Measurements from ENCODE around the gene ACTR3C.
"Not testable (repeated sequence)": the region's sequence is repeated elsewhere in the genome, so short reads cannot be mapped to it uniquely, and the experiment has no call there.

DNA sequence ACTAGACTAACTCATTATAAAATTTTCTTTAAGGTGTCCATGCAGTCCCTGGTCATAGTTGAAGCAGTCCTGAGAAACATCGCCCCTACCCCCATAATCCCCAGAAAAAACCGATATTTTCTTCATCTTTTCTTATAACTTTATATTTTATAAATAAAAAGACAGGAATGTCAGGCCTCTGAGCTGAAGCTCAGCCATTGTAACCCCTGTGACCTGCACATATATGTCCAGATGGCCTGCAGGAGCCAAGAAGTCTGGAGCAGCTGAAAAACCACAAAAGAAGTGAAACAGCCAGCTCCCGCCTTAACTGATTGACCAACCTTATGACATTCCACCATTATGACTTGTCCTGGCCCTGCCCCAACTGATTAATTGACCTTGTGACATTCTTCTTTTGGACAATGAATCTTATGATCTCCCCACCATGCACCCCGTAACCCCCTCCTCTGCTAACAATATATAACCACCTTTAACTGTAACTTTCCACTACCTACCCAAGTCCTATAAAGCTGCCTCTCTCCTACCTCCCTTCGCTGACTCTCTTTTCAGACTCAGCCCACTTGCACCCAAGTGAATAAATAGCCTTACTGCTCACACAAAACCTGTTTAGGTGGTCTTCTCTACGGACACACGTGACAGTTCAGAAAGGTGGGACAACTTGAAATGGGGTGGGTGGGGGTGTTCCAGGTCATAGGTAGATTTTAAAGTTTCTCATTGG is 10.5 kb downstream of the ACTR3C start:
- TF ChIP-seq, protein P1, sequence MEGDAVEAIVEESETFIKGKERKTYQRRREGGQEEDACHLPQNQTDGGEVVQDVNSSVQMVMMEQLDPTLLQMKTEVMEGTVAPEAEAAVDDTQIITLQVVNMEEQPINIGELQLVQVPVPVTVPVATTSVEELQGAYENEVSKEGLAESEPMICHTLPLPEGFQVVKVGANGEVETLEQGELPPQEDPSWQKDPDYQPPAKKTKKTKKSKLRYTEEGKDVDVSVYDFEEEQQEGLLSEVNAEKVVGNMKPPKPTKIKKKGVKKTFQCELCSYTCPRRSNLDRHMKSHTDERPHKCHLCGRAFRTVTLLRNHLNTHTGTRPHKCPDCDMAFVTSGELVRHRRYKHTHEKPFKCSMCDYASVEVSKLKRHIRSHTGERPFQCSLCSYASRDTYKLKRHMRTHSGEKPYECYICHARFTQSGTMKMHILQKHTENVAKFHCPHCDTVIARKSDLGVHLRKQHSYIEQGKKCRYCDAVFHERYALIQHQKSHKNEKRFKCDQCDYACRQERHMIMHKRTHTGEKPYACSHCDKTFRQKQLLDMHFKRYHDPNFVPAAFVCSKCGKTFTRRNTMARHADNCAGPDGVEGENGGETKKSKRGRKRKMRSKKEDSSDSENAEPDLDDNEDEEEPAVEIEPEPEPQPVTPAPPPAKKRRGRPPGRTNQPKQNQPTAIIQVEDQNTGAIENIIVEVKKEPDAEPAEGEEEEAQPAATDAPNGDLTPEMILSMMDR (IDR thresholded peaks at IDR 0.05 in 4 of 5, conservative IDR thresholded peaks at IDR 0.05 in 1 of 5): not testable (repeated sequence)
- TF ChIP-seq POLR2A (IDR thresholded peaks at IDR 0.05): not testable (repeated sequence)
